Muscle layer of duodenum (tissue), 2 donors: ENCODE results near the gene MIDN.

Experiments used
- H3K27ac ChIP-seq: one replicate; pipeline ENCODE4 v1.7.0; 2013; ENCODE audit warnings: mild to moderate bottlenecking, low read length
- H3K27me3 ChIP-seq: one replicate; pipeline ENCODE4 v1.7.0; 2013; ENCODE audit warnings: low read depth, mild to moderate bottlenecking, control low read depth, low read length
- H3K36me3 ChIP-seq, 2 donors: one replicate each; pipeline ENCODE4 v1.7.0; 2013; ENCODE audit warnings: low read length in 2 of 2, control low read depth in 1 of 2, mild to moderate bottlenecking in 1 of 2; ENCODE audit not compliant: insufficient read depth in 2 of 2, control insufficient read depth in 1 of 2
- H3K4me1 ChIP-seq, 2 donors: one replicate each; pipeline ENCODE4 v1.7.0; 2013; ENCODE audit warnings: low read length in 2 of 2, mild to moderate bottlenecking in 2 of 2, control low read depth in 1 of 2, moderate library complexity in 1 of 2; ENCODE audit not compliant: insufficient read depth in 2 of 2, control insufficient read depth in 1 of 2
- H3K4me3 ChIP-seq, 2 donors: one replicate each; pipeline ENCODE4 v1.7.0; 2013; ENCODE audit warnings: low read length in 2 of 2, low read depth in 1 of 2, mild to moderate bottlenecking in 1 of 2
- H3K9me3 ChIP-seq, 2 donors: one replicate each; pipeline ENCODE4 v1.7.0; 2013; ENCODE audit warnings: low read length in 2 of 2, control low read depth in 1 of 2, mild to moderate bottlenecking in 1 of 2; ENCODE audit not compliant: control insufficient read depth in 1 of 2
- donor health status: healthy.

The MIDN gene

GRCh38 chr19:1278713-1279660, 30.6 kb downstream of the MIDN start:
- H3K27ac ChIP-seq, result no peak overlapping the region
- H3K36me3 ChIP-seq, result peaks cover 8 to 20% of the 10 kb centered on the region in 2 donors
- H3K4me1 ChIP-seq, result peaks cover 0 to 21% of the 10 kb centered on the region in 2 donors
- H3K9me3 ChIP-seq, result no peaks in the 10 kb centered on the region
- peaks cover 7% of the 10 kb centered on the region for H3K27me3 ChIP-seq
- H3K4me3 ChIP-seq, result no peak overlapping the region

- Histone ChIP-seq H3K4me3 (no peak overlapping the region), H3K27me3 (peaks cover 16% of the 10 kb centered on the region), H3K9me3 (no peaks in the 10 kb centered on the region), H3K27ac (no peak overlapping the region), H3K36me3 (peaks cover 6 to 11% of the 10 kb centered on the region in 2 donors), H3K4me1 (peaks cover 0 to 13% of the 10 kb centered on the region in 2 donors)
These were observed 31.5 kb downstream of the MIDN start for GRCh38 chr19:1279782-1280341.

- Histone ChIP-seq H3K4me1 (peaks cover 0 to 11% of the 10 kb centered on the region in 2 donors), H3K9me3 (no peaks in the 10 kb centered on the region), H3K36me3 (peaks cover 6 to 9% of the 10 kb centered on the region in 2 donors), H3K4me3 (no peak overlapping the region), H3K27me3 (peaks cover 21% of the 10 kb centered on the region), H3K27ac (no peak overlapping the region)
These were observed 32.5 kb downstream of the MIDN start for GRCh38 chr19:1280636-1281568.

GRCh38 chr19:1281569-1282287, 33.3 kb downstream of the MIDN start:
- H3K4me3 ChIP-seq, result no peak overlapping the region
- peaks cover 25% of the 10 kb centered on the region for H3K27me3 ChIP-seq
- peaks cover 0 to 3% of the 10 kb centered on the region in 2 donors for H3K4me1 ChIP-seq
- H3K36me3 ChIP-seq, result peaks cover 6 to 9% of the 10 kb centered on the region in 2 donors
- H3K27ac ChIP-seq, result no peak overlapping the region
- no peaks in the 10 kb centered on the region for H3K9me3 ChIP-seq

DNA sequence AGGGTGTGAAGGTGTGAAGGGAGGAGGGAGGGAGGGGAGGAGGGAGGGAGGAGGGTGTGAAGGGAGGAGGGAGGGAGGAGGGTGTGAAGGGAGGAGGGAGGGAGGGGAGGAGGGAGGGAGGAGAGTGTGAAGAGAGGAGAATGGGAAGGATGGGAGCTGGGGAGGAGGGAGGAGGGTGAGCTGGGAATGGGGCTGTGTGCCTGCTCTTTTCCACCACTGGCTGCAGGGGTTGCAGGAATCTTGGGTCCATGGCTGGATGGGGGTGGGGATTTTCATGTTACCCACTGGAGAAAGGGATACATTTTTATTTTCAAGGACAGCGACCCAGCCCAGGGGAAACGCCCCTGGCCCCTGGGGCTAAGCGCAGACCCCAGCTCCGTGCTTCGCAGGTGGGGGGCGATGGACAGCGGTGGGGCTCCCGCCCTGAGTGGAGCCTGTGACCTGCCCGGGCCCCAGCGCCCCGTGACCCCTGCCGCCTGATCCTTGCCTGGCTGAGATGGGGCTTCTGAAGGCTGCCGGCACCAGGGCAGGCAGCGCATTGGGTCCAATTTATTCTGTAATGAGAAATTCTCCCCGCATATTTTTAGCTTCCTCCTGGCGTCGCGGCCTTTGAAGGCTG, 34.3 kb downstream of the MIDN start:
- Histone ChIP-seq H3K4me1 (peaks cover 0 to 7% of the 10 kb centered on the region in 2 donors), H3K9me3 (no peaks in the 10 kb centered on the region), H3K4me3 (no peak overlapping the region), H3K36me3 (peaks cover 6 to 9% of the 10 kb centered on the region in 2 donors), H3K27ac (no peak overlapping the region), H3K27me3 (peaks cover 29% of the 10 kb centered on the region)

DNA sequence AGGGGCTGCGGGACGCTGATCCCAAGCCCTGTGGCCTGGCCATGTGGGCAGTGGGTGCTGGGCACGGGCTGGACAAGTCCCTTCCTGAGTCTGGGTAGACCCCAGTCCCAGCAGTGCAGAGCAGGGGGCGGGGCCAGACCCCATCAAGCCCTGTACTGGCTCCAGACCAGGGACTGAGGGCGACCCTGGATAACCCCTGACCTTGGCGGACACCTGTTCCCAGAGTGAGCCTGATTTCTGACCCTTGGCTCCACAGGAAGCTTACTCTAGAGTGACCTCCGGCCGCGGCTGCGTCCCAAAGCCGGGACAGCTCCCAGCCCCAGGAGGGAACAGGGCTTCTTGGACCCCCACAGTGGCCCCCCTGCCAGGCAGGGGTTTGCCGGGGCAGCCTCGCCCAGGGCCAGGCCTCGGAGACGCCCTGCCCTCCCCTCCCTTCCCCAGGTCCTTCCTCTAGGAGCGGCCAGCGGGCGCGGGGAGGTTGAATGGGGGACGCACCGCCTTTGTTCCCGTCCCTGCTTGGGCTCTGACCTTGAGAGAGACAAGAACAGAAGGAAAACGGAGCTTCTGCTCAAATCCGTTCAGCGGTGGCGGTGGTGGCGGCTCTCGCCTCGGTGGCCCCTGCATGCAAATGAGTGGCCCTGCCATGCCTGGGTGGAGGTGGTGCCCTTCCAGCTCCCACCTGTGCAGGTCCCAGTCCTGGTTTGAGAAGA, 35.0 kb downstream of the MIDN start:
- Histone ChIP-seq H3K27me3 (peaks cover 29% of the 10 kb centered on the region), H3K9me3 (no peaks in the 10 kb centered on the region), H3K4me3 (no peak overlapping the region), H3K4me1 (peaks cover 0 to 7% of the 10 kb centered on the region in 2 donors), H3K27ac (no peak overlapping the region), H3K36me3 (peaks cover 6 to 9% of the 10 kb centered on the region in 2 donors)

DNA sequence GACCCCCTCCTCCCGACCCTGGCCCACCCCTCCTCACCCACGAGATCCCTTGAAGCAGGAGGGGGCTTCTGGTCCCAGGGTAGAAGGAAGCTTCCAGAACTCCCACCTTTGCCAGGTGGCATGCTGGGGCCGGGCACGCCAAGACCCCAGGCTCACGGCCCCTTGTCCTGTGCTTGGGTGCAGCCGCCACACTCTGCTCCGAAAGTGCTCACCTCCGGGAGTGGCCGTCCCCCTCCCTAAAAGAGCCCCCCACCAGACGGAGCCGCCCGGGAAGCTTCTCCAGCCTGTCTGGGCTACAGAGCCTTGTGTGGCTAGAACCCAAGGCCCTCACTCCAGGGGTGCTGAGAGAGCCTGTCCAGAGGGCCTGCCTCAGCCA, 35.5 kb downstream of the MIDN start:
- no peak overlapping the region for H3K27ac ChIP-seq
- peaks cover 29% of the 10 kb centered on the region for H3K27me3 ChIP-seq
- H3K36me3 ChIP-seq, result peaks cover 6% of the 10 kb centered on the region in 2 donors
- H3K4me1 ChIP-seq, result peaks cover 0 to 7% of the 10 kb centered on the region in 2 donors
- H3K4me3 ChIP-seq, result no peak overlapping the region
- H3K9me3 ChIP-seq, result no peaks in the 10 kb centered on the region

DNA sequence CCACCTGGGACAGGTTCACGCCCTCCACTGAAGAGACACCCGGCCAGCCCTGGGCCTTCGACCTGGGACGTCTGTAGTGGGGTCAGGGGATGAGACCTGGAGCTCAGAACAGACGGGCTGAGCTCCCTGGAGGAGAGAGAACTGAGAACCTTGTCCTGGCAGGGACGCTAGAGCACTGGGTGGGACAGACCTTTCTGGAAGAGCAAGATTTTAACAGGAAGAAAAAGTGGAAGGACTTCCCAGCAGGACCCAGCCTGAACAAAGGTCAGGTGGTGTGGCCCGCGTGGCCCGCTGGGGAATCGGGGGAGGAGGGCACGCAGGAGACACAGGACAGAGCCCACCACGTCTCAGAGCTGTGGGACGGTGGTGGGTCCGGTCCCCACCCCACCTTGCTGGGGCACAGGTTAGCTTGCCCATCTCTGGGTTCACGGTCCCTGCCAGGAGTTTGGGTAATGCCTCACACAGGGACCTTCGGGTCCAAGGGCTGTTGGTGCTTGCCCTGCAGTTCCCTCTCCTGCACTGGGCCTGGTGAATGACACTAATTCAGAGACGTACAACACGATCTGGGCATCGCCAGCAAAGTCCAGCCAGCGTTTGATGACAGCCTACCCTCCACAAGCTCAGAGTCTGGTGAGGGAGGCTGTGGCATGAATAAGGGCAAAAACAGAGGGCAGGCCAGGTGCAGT, 36.1 kb downstream of the MIDN start:
- no peak overlapping the region for H3K4me3 ChIP-seq
- H3K9me3 ChIP-seq, result no peaks in the 10 kb centered on the region
- H3K36me3 ChIP-seq, result peaks cover under 1% of the 10 kb centered on the region in 2 donors
- H3K27me3 ChIP-seq, result peaks cover 29% of the 10 kb centered on the region
- H3K27ac ChIP-seq, result no peak overlapping the region
- peaks cover 0 to 7% of the 10 kb centered on the region in 2 donors for H3K4me1 ChIP-seq

- Histone ChIP-seq H3K4me1 (peaks cover 0 to 7% of the 10 kb centered on the region in 2 donors), H3K27me3 (peaks cover 29% of the 10 kb centered on the region), H3K4me3 (no peak overlapping the region)
These were observed 36.8 kb downstream of the MIDN start for GRCh38 chr19:1284979-1285736.

More at GRCh38 chr19:1284979-1285736, 36.8 kb downstream of the MIDN start:
- no peaks in the 10 kb centered on the region for H3K9me3 ChIP-seq
- H3K27ac ChIP-seq, result no peak overlapping the region
- no peaks in the 10 kb centered on the region for H3K36me3 ChIP-seq
